Measurements from ENCODE around the gene SAT1.

SAT1 gene

DNA sequence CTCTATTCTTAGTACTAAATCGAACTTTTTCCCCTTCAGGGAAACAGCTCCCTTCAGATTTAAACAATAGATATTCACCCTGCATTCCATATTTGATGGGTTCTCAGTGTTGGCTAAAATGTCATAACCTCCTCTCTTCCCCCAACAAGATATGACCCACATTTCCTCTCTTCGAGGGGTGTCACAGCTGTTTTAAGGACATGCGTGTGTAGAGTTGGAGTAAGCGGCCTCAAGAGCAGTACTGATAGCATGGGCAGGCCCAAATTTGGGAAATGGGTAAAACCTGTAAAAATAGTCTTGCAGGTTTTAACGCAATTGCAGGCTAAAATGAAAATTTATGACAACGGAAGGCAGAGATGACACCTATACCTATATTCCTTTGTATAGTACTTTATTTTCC, 28.7 kb downstream of the SAT1 start:
- DNase-seq: no peak

DNA sequence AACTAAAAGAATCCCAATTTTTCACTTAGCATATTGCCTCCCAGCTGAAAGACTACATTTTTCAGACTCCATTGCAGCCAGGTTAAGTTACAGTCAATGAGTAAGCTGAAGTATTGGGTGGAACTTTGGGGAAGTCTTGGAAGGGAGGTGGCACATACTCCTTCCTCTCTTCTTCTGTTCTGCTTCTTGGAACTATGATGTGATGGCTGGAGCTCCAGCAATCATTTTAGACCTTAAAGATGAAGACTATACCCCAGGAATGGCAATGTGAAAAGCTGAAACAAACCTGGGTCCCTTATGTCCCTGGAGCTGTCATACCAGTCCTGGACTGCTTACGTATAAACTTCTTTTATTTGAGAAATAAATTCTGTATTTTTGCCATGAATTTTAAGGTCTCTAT, 30.8 kb downstream of the SAT1 start:
- no peak for DNase-seq

DNA sequence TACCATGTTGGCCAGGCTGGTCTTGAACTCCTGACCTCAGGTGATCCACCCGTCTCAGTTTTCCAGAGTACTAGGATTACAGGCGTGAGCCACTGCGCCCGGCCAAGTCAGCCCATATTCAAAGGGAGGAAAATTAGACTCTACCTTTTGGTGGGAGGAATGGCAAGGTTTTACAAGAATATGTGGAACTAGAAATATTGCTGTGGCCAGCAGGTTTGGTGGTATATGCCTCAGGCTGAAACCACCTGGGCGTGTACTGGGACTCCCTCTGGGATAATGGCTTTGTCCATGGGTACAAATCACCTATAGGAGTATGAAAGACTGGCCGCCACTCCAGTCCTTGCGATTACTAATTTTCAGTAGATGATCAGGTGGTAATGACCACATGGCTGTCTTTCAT, 32.4 kb downstream of the SAT1 start:
- no peak for DNase-seq

DNA sequence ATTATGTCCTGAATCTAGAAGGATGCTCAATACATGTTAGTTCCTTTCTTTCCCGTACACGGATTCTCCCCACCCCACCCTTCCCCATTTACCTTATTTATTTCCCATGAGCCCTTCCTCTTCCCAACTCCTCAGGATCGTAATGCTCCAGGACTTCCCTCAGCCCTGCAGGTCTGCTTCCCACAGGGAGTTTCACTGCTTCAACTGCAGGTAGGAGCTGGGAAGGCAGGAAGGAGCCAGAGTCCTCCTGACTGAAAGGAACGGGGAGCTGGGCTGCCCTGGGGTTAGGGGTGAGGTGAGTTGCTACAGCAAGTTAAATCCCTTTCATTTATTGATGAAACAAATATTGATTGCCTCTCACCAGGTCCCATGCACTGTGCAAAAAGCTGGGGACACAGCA, 33.2 kb downstream of the SAT1 start:
- DNase-seq: no peak

DNA sequence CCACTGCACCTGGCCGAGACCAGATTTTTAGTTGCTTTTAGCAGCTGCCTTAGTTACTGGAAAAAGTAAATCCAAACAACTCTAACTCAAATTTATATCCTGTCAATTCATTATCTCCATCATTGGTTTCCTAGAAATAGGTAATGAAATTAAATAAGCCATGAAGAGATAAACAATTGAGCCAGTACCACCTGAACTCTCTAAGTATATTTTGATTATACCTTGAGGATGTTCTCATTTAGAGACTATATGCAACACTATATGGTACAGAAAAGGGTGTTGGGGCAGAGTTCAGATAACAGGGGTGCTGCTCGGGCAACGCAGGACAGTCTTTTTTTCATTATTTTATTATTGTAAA, 35.0 kb downstream of the SAT1 start:
- no peak for DNase-seq

DNA sequence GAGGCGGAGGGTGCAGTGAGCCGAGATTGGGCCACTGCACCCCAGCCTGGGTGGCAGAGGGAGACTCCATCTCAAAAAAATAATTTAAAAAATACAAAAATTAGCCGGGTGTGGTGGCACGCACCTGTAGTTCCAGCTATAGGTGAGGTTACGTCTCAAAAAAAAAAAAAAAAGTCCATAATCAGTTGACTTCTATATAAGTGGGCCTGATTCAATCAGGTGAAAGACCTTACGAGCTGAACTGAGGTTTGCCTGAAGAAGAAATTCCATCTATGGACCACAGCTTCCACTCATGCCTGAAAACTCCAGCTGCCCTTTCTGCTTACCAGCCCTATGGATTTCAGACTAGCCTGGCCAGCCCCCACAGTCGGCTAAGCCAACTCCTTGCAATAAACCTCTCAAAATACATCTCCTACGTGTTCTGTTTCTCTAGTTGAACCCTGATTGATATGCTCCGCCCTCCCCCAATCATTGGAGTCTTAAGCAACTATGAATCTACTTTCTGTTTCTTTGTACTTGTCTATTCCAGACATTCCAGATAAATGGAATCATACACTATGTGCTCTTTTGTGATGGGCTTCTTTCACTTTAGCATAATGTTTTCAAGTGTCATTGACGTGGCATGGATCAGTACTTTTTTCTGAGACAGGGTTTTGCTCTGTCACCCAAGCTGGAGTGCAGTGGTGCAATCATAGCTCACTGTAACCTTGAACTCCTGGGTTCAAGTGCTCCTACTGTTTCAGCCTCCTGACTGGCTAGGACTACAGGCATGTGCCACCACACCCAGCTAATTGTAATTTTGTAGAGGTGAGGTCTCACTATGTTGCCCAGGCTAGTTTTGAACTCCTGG, 36.6 kb downstream of the SAT1 start:
- no peak for DNase-seq

DNA sequence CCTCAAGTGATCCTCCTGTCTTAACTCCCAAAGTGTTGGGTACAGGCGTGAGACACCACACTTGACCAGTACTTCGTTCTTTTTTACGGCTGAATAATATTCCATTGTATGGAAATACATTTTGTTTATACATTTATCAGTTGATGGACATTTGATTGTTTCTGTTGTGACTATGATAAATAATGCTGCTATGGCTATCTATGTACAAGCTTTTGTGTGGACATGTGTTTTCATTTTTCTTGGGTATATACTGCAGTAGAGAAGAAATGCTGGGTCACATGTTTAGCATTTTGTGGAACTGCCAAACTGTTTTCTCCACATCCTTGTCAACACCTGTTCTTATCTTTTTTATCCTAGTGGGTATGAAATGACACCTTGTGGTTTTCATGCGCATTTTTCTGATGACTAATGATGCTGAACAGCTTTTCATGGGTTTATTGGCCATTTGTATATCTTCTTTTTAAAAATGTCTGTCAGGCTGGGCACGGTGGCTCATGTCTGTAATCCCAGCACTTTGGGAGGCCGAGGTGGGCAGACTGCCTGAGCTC, 37.3 kb downstream of the SAT1 start:
- DNase-seq: no peak

DNA sequence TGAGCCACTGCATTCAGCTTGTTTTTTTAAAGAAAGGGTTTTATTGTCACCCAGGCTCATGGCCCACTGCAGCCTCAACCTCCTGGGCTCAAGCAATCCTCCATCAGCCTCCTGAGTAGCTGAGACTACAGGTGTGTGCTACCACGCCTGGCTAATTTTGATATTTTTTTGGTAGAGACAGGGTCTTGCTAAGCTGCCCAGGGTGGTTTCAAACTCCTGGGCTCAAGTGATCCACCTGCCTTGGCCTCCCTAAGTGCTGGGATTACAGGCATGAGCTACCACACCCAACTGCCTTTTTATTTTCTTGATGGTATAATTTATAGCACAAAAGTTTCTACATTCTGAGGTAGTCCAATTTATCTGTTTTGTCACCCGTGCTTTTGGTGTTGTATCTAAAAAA, 38.9 kb downstream of the SAT1 start:
- no peak for DNase-seq

DNA sequence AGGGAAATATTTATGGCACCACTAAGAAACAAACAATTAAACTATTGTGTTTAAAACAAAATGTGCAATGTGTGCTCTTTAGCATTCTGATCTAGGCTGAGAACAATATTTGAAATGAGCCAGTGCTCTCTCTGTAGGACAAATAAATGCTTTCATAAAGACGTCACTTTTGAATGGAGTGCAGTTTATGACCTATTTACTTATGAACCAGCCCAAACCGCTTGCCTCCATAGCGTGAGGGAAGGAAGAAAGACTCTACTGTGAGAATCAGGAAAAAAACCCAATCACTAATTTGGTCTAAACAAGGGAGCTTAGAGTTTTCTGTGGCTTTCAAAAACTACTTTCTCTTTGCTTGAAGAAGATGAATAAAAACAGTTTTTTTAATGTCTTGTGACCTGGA, 39.4 kb downstream of the SAT1 start:
- DNase-seq: no peak

DNA sequence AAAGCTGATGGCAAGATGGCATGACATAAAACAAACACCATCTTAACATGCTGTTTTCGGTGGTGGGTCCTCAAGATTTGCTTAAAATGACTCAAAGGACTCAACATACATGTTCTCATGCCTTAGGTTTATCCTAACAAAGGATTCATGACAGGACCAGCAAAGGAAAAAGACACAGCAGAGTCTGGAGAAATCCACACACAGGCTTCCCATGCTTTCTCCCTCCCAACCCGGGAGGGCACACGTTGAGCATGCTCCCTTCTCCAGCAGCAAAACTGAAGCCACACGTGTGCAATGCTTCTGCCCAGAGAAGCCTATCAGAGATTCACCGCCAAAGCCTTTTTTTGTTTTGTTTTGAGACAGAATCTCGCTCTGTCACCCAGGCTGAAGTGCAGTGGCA, 39.9 kb downstream of the SAT1 start:
- DNase-seq: no peak

DNA sequence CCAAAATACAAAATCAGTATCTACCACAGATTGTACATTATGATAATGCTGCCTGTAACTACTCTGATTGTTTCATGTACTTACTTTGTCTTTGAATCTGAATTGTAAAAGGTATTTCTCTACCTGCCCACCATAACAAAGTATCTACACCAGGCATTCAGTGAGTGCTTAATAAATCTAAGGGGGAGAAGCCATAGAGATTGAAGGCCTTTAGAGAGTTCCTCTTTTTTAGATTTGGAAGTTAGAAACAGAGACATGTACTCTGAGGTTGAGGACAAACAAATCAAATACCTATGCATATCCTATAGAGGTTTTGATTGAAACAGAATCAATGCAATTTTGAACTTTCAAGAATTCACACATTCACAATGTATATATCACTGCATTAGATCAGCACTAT, 42.7 kb downstream of the SAT1 start:
- no peak for DNase-seq

DNA sequence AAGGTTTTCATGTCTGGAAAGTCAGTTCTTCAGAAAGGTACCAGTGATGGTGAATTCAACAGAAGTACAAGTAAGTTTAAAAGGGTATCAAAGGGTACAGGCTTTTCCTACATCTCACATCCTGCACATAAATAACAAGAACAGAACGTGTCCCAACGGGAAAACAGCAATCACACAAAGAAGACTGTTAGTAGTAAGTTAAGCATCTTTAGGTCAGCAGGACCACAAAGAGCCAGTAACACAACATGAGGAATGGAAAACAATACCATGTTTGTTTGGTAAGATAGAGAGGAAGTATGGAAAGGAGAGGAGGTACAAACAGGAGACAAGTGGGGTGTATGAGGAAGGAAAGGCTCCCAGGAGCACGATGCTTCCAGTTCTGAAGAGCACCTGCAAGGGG, 43.2 kb downstream of the SAT1 start:
- DNase-seq: no peak

DNA sequence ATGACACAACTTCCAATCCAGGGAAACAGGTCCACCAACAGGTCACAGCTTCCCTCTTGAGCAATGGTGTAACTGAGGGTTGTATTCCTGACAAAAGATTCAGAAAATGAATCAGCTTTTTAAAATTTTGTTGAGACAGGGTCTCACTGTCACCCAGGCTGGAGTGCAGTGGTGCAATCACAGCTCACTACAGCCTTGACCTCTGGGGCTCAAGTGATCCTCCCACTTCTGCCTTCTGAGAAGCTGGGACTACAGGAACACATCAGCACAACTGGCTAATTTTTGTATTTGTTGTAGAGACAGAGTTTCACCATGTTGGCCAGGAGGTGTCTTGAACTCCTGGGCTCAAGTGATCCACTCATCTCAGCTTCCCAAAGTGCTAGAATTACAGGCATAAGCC, 43.7 kb downstream of the SAT1 start:
- no peak for DNase-seq

DNA sequence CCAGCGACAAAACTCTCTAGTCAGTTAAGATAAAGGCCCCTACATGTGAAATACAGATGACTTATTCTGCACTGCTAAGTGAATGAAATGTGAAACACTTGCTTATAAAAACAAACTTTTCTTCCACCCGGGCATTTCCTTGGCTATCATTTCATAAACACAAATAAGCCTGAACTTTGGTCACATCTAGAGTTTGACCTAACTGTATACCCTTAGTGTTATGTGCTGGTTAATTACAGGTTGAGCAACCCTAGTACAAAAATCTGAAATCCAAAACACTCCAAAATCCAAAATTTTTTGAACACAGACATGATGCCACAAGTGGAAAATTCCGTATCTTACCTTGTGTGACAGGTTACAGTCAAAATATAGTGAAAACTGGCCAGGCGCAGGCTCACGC, 45.9 kb downstream of the SAT1 start:
- DNase-seq: no peak

DNA sequence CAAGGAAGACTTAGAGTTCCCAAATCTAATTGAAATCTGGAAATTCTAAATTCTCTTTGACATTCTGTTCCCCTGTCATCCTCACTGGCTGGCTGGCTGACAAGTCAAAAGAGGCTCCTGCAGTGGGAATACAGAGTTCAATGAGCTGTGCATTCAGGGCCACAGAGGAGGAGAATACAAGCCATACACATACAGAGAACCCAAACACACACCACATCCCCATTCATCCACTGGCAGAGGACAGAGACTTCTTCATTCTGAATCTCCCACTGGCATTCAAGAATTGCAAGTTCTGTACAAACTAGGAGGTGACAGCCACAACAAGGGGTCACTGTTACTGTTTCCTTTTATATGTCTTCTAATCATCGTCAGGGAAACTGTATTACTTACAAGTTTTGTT, 49.7 kb downstream of the SAT1 start:
- no peak for DNase-seq
